Measurements from ENCODE around the gene RNU2-63P. TPM values are rescaled to one million over a fixed set of nuclear protein-coding genes. Genes with fewer than 3 reads are reported as not detected.
"Not testable (repeated sequence)": the region's sequence is repeated elsewhere in the genome, so short reads cannot be mapped to it uniquely, and the experiment has no call there.

The RNU2-63P gene
- total RNA-seq (2014; rRNA removed; shearing (Covaris generic); ENCODE audit: low replicate concordance), result not detected in 2 replicates

- in situ Hi-C loops (cut with HindIII; ENCODE audit: low pct_unique_long_range_greater_than_20kb, low sequenced_read_pairs), result no loop called here
- peak; percentile 96 for DNase-seq (ENCODE audit: low read depth)
Observed at GRCh38 chr2:88016086-88016959, at the start of gene RNU2-63P. Gene RNU2-63P, minus strand, starts transcription at chr2:88016547.

GRCh38 chr2:88061295-88061694, 44.9 kb upstream of the RNU2-63P start:
- in situ Hi-C loops (cut with HindIII; ENCODE audit: low pct_unique_long_range_greater_than_20kb, low sequenced_read_pairs), result no loop called here
- no peak for DNase-seq (ENCODE audit: low read depth)

DNA sequence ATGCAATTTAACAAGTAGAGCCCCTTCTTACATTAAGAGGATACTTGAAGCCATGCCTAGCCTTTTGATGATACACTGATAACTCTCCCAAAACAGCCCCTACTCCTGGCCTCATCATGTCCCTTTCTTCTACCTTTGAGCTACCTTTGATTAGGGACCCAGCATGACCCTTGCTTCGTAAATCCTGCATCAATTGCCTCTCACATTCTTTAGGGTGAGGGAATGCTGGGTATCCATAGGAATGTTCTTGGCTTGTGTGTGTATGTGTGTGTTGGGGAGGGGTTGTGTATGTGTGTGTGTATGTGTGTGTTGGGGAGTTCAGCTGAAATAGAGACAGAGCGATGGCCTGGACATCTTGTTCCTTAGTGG, 44.5 kb upstream of the RNU2-63P start:
- in situ Hi-C loops (cut with HindIII; ENCODE audit: low pct_unique_long_range_greater_than_20kb, low sequenced_read_pairs), result no loop called here
- DNase-seq (ENCODE audit: low read depth), result no peak

- in situ Hi-C loops (cut with HindIII; ENCODE audit: low pct_unique_long_range_greater_than_20kb, low sequenced_read_pairs), result no loop called here
Observed at GRCh38 chr2:88059979-88060906, 43.9 kb upstream of the RNU2-63P start.

DNA sequence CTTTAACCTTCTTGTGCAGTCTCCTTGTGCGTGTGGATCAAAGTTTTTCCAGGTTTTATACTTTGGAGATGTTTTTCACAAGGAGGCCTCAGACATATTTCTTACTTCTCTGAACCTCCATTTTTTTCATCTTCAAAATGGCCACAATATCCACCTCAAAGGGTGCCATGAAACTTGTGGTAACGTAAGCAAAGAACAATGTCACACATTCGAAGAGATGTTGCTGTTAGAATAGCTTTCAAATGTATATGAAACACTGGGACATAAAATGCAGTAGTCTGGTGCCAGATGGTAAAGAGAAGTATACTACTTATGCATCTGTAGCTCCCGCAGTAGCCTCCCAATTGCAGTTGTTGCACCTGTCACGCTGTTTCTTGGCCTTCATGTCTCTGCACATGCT, 41.8 kb upstream of the RNU2-63P start:
- in situ Hi-C loops (cut with HindIII; ENCODE audit: low pct_unique_long_range_greater_than_20kb, low sequenced_read_pairs), result no loop called here
- DNase-seq (ENCODE audit: low read depth), result no peak

More at GRCh38 chr2:88059979-88060906, 43.9 kb upstream of the RNU2-63P start:
- peak; percentile 37 for DNase-seq (ENCODE audit: low read depth)

GRCh38 chr2:88057437-88057844, 41.1 kb upstream of the RNU2-63P start:
- in situ Hi-C loops (cut with HindIII; ENCODE audit: low pct_unique_long_range_greater_than_20kb, low sequenced_read_pairs), result no loop called here
- peak; percentile 31 for DNase-seq (ENCODE audit: low read depth)

DNA sequence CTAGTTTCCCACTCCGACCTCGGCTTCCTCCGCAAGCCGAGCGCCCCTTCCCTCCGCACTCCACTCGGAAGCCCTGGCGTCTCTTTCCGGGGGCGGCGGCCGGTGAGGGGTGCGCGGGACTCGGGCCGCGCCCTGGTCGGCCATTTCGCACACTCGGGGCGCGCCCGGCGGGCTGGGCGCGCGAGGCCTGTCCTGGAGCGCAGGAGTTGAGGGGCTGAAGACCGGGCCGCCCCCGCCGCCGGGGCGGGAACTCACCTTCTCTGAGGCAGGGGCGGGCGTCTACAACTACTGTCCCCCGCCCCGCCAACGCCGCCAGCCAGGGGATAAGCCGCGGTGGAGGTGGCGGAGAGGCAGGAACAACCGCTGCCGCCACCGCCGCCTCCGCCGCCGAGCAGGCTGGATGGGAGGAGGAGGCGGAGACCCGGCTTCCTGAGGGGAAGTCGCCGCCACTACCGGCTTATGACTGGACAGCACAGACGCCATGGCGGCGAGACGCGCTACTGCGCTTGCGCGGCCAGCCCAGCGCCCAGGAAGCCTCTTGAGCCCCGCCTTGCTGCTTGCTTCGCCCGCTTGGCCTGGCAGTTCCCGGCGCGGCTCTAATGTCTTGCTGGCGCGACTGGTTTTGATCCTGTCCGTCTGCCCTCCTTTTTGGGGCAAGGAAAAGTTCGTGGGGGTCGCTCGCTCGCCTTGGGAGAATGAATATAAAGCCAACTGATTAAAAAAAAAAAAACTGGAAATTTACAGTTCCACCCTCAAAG, 39.2 kb upstream of the RNU2-63P start, which contains the start of gene KRCC1:
KRCC1 (minus strand) TSS at position 413 of the 758 bp plus-strand sequence. CDS start 27,220 bp downstream, outside the sequence.
- DNase-seq (ENCODE audit: low read depth), result peak; percentile 90
- in situ Hi-C loops (cut with HindIII; ENCODE audit: low pct_unique_long_range_greater_than_20kb, low sequenced_read_pairs), result no loop called here

DNA sequence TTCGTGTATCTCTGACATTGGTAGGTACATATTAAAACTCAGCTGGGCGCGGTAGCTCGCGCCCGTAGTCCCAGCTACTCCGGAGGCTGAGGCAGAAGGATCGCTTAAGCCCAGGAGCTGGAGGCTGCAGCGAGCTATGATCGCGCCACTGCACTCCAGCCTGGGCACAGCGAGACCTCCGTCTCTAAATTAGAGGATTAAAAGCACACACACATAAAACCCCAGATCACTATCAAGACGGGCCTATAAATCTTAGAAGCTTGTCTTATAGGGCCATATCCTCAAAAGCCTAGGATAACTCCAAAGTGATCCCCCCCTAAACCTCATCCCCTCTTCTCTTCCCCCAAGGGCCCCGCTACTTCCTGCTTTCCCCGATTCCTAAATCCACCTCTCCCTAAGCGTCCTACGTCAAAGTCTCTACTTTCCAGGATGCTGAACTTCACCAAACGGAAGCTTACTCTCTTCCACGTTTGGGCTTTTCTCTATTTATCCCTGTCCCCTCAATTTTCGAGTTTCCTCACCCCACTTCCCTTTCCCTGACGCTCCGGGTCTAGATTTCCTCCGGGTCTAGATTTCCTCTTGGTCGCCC, 38.5 kb upstream of the RNU2-63P start:
- in situ Hi-C loops (cut with HindIII; ENCODE audit: low pct_unique_long_range_greater_than_20kb, low sequenced_read_pairs), result no loop called here
- no peak for DNase-seq (ENCODE audit: low read depth)

GRCh38 chr2:88053934-88054781, 37.8 kb upstream of the RNU2-63P start:
- in situ Hi-C loops (cut with HindIII; ENCODE audit: low pct_unique_long_range_greater_than_20kb, low sequenced_read_pairs), result no loop called here
- peak; percentile 23 for DNase-seq (ENCODE audit: low read depth)

DNA sequence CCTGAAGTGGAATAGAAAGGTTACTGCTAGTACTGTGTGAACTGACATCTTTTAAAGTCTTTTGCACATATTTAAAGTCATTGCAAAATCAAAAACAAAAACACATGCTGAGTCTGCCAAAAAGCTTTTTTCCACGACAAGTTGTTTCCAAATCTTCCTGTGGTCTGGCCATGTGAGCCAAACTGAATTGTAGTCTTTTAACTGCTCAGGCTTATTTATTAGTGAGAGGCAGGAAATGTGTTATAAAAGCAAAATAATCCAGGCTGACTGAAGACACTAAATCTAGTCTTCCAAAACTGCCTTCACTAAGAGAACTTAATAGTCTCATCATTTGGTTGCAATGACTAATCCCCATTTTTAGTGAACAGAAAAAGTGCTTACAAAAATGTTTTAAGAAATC, 36.9 kb upstream of the RNU2-63P start:
- DNase-seq (ENCODE audit: low read depth), result no peak
- in situ Hi-C loops (cut with HindIII; ENCODE audit: low pct_unique_long_range_greater_than_20kb, low sequenced_read_pairs), result no loop called here

DNA sequence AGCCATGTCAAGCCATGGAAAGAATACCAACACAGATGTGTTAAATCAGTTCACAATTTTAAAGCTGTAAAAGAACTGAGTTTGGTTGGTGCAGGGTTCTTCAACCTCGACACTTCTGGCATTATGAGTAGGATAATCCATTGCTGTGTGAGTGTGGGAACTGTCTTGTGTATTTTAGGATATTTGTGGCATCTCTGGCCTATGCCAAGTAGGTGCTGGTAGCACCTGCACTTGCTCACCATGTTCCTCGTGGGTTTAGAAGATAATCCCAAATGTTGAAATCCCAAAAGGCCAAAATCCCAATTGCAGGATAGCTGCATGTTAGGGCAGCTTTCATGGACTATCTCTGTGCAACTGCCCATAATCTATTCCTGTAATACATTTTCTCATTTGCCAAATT, 35.4 kb upstream of the RNU2-63P start:
- in situ Hi-C loops (cut with HindIII; ENCODE audit: low pct_unique_long_range_greater_than_20kb, low sequenced_read_pairs), result no loop called here
- no peak for DNase-seq (ENCODE audit: low read depth)

DNA sequence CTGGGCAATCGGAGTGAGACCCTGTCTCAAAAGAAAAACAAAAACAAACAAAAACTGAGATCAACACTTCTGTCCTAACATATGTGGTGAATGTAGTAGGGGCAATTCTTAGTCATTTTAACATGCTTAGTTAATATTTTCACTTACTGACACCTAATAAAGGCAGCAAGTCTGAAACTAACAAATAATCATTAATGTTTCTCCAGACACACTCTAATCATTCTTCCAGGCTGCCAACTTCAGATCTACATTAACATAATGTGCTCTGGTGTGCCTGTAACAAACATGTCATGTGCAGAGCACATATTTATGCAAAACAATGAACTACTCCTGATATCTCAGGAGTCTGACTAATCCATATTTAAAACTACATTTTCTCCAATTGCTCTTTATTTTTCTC, 33.3 kb upstream of the RNU2-63P start:
- in situ Hi-C loops (cut with HindIII; ENCODE audit: low pct_unique_long_range_greater_than_20kb, low sequenced_read_pairs), result no loop called here
- no peak for DNase-seq (ENCODE audit: low read depth)

GRCh38 chr2:88048541-88048940, 32.2 kb upstream of the RNU2-63P start:
- in situ Hi-C loops (cut with HindIII; ENCODE audit: low pct_unique_long_range_greater_than_20kb, low sequenced_read_pairs), result no loop called here
- DNase-seq (ENCODE audit: low read depth), result no peak

DNA sequence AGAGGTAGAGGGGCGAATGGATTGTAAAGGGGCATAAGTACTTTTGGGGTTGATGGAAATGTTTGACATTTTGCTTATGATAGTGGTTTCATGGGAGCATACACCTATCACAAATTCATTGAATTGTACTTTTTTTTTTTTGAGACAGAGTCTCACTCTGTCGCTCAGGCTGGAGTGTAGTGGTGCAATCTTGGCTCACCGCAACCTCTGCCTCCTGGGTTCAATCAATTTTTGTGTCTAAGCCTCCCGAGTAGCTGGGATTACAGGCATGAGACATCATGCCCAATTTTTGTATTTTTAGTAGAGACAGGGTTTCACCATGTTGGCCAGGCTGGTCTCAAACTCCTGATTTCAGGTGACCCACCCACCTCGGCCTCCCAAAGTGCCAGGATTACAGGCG, 29.2 kb upstream of the RNU2-63P start:
- in situ Hi-C loops (cut with HindIII; ENCODE audit: low pct_unique_long_range_greater_than_20kb, low sequenced_read_pairs); DNase-seq (ENCODE audit: low read depth): not testable (repeated sequence)

- in situ Hi-C loops (cut with HindIII; ENCODE audit: low pct_unique_long_range_greater_than_20kb, low sequenced_read_pairs), result no loop called here
- no peak for DNase-seq (ENCODE audit: low read depth)
Observed at GRCh38 chr2:88042476-88042875, 26.1 kb upstream of the RNU2-63P start.

DNA sequence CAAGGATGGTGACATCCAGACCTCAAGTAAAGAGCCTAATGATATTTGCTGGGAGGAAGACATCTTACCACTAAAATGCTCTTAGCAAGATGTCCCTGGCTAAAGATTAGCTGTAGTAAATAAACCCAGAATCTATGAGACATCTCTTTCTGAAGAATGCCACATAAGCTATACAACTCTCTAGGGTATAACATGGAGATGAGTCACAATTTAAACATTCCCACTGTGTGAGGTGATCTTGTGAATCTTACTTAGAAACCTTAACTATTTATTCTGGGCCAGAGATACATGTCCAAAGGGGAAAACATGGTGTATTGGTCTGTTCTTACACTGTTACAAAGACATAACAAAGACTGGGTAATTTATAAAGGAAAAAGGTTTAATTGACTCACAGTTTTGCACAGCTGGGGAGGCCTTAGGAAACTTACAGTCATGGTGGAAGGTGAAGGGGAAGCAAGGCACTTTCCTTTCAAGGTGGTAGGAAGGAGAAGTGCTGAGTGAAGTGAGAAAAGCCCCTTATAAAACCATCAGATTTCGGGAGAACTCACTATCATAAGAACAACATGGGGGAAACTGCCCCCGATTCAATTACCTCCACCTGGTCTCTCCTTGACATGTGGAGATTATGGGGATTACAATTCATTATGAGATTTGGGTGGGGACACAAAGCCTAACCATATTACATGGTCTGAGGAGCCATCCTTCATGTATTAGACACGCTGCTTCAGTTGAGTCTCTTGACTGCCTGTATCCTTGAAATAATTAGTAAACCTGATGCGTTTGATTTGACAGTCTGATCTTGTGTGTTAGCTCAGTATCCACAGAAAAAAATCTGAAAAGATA, 22.1 kb upstream of the RNU2-63P start:
- in situ Hi-C loops (cut with HindIII; ENCODE audit: low pct_unique_long_range_greater_than_20kb, low sequenced_read_pairs), result no loop called here
- DNase-seq (ENCODE audit: low read depth), result peak; percentile 91
